Measurements from ENCODE around the gene HLA-E. TPM values are rescaled to one million over a fixed set of nuclear protein-coding genes. Genes with fewer than 3 reads are reported as not detected.
A peak's percentile ranks its signal among the peaks of the same experiment; 100 is the strongest.
"Not testable (repeated sequence)": the region's sequence is repeated elsewhere in the genome, so short reads cannot be mapped to it uniquely, and the experiment has no call there.

The HLA-E gene
- total and polyA plus RNA-seq, 10 of the 15 experiments (the other 5 are each of a cell fraction or from before 2014, with no cell fraction given): 35.1 to 483 (median 267) TPM

GRCh38 chr6:30526444-30526843, 37.1 kb downstream of the HLA-E start:
- ATAC-seq; H2AFZ ChIP-seq (ENCODE audit: control insufficient read depth, low read depth, low read length); H4K20me1 ChIP-seq (ENCODE audit: control insufficient read depth, insufficient read depth); H3K9me3 ChIP-seq (replicated peaks; ENCODE audit: control insufficient read depth, insufficient read depth, low read length); H3K27ac ChIP-seq (ENCODE audit: control insufficient read depth, insufficient read depth); H3K27me3 ChIP-seq (replicated peaks in 1 of 2; ENCODE audit: control insufficient read depth in 2 of 2, insufficient read depth in 2 of 2, low read length in 1 of 2); BruUV-seq (replicated peaks); intact Hi-C loops (cut with micrococcal nuclease; ENCODE audit: unreplicated experiment); H3K4me2 ChIP-seq (ENCODE audit: control insufficient read depth, insufficient read depth); H3K4me3 ChIP-seq; FAIRE-seq; H3K9ac ChIP-seq (ENCODE audit: control insufficient read depth, insufficient read depth, low read length); H3K36me3 ChIP-seq (ENCODE audit: control insufficient read depth in 2 of 2, insufficient read depth in 2 of 2, low read length in 1 of 2); H3K79me2 ChIP-seq (ENCODE audit: control insufficient read depth, insufficient read depth, low read length); in situ Hi-C loops (cut with MboI); DNase-seq (ENCODE audit: low read depth, low spot score): not testable (repeated sequence)
- RAD21 ChIA-PET (ENCODE audit: unreplicated experiment): interaction anchor here (1.4 to 4.0 kb wide), 2 partner anchors 9 to 17 kb away, joined by 4 to 30 read pairs; no protein-coding TSS in a partner anchor
- POLR2A ChIA-PET: interaction anchor here (1.8 kb wide), 1 partner anchor 29 kb away, joined by 5 read pairs; no protein-coding TSS in a partner anchor
- 98% methylated on average over 2 of the region's 3 CpGs for WGBS (ENCODE audit: insufficient coverage, insufficient replicate concordance, low lambda C conversion rate, missing lambda C conversion rate)
- TF ChIP-seq ZNF217 (IDR thresholded peaks at IDR 0.05): 0 out of 2 replicates have a peak, but pooled peaks have one; percentile 28
- SMC1A ChIA-PET (ENCODE audit: uncharacterized antibody, unreplicated experiment): interaction anchor here (0.6 to 7.4 kb wide), 5 partner anchors 10 to 209 kb away, joined by 3 to 69 read pairs (median 4); no protein-coding TSS in a partner anchor
- H3K4me1 ChIP-seq (ENCODE audit: control insufficient read depth, insufficient read depth, low read length): peaks cover 30% of the 10 kb centered on the region
- CTCF ChIA-PET: interaction anchor here (0.8 to 7.5 kb wide), 4 partner anchors 9 to 73 kb away, joined by 3 to 199 read pairs (median 6); no protein-coding TSS in a partner anchor

GRCh38 chr6:30529349-30529875, 40.1 kb downstream of the HLA-E start:
- DNase-seq (ENCODE audit: low read depth, low spot score) (peak; percentile 74), ATAC-seq (peak; percentile 79)
- CTCF ChIA-PET: interaction anchor here (0.7 to 7.5 kb wide), 10 partner anchors 13 to 46 kb away, joined by 3 to 199 read pairs (median 8); no protein-coding TSS in a partner anchor
- H3K9me3 ChIP-seq (replicated peaks; ENCODE audit: control insufficient read depth, insufficient read depth, low read length); H3K9ac ChIP-seq (ENCODE audit: control insufficient read depth, insufficient read depth, low read length); H3K27me3 ChIP-seq (replicated peaks in 1 of 2; ENCODE audit: control insufficient read depth in 2 of 2, insufficient read depth in 2 of 2, low read length in 1 of 2); H3K36me3 ChIP-seq (ENCODE audit: control insufficient read depth in 2 of 2, insufficient read depth in 2 of 2, low read length in 1 of 2); BruUV-seq (replicated peaks); H4K20me1 ChIP-seq (ENCODE audit: control insufficient read depth, insufficient read depth); H3K79me2 ChIP-seq (ENCODE audit: control insufficient read depth, insufficient read depth, low read length); H3K4me3 ChIP-seq; FAIRE-seq; in situ Hi-C loops (cut with MboI): not testable (repeated sequence)
- SMC1A ChIA-PET (ENCODE audit: uncharacterized antibody, unreplicated experiment): interaction anchor here (0.9 to 7.4 kb wide), 10 partner anchors 12 to 45 kb away, joined by 3 to 123 read pairs (median 10); no protein-coding TSS in a partner anchor
- 41% methylated on average over 17 of the region's 17 CpGs for WGBS (ENCODE audit: insufficient coverage, insufficient replicate concordance, low lambda C conversion rate, missing lambda C conversion rate)
- Histone ChIP-seq H3K4me2 (ENCODE audit: control insufficient read depth, insufficient read depth) (peak overlapping the region; percentile 59), H2AFZ (ENCODE audit: control insufficient read depth, low read depth, low read length) (peak overlapping the region; percentile 22; the same call in 1 of the 2 replicates), H3K27ac (ENCODE audit: control insufficient read depth, insufficient read depth) (peak overlapping the region; percentile 80), H3K4me1 (ENCODE audit: control insufficient read depth, insufficient read depth, low read length) (peaks cover 33% of the 10 kb centered on the region)
- intact Hi-C loops (cut with micrococcal nuclease; ENCODE audit: unreplicated experiment): loop anchor here (2.0 kb wide), 1 partner anchor 21 kb away; no protein-coding TSS in a partner anchor
- POLR2A ChIA-PET: interaction anchor here (0.6 to 2.4 kb wide), 14 partner anchors 11 to 85 kb away, joined by 3 to 13 read pairs (median 4); no protein-coding TSS in a partner anchor
- RAD21 ChIA-PET (ENCODE audit: unreplicated experiment): interaction anchor here (0.6 to 5.2 kb wide), 14 partner anchors 11 to 384 kb away, joined by 3 to 77 read pairs (median 4); partner anchors contain the start of gene MRPS18B
- peak; percentile 10 to 44; a peak in 1 of 4 replicates for TF ChIP-seq EP300 (IDR thresholded peaks at IDR 0.05; ENCODE audit: borderline replicate concordance in 1 of 2, control insufficient read depth in 1 of 2, low read depth in 2 of 2, low read length in 2 of 2)
- TF ChIP-seq IRF4 (IDR thresholded peaks at IDR 0.05; ENCODE audit: low read depth, low read length): peak; percentile 61; the same call in 1 of the 2 replicates
- TF ChIP-seq NBN (IDR thresholded peaks at IDR 0.05): peak; percentile 86
- TF ChIP-seq DPF2 (IDR thresholded peaks at IDR 0.05): peak; percentile 68
- 0 out of 2 replicates have a peak, but pooled peaks have one; percentile 30 for TF ChIP-seq JUND (IDR thresholded peaks at IDR 0.05; ENCODE audit: low read depth, low read length)
- TF ChIP-seq ZBED1 (IDR thresholded peaks at IDR 0.05; ENCODE audit: borderline replicate concordance): peak; percentile 37; the same call in 1 of the 2 replicates
- peak; percentile 62 for TF ChIP-seq MTA2 (IDR thresholded peaks at IDR 0.05; ENCODE audit: low read depth)
- TF ChIP-seq, protein P1, sequence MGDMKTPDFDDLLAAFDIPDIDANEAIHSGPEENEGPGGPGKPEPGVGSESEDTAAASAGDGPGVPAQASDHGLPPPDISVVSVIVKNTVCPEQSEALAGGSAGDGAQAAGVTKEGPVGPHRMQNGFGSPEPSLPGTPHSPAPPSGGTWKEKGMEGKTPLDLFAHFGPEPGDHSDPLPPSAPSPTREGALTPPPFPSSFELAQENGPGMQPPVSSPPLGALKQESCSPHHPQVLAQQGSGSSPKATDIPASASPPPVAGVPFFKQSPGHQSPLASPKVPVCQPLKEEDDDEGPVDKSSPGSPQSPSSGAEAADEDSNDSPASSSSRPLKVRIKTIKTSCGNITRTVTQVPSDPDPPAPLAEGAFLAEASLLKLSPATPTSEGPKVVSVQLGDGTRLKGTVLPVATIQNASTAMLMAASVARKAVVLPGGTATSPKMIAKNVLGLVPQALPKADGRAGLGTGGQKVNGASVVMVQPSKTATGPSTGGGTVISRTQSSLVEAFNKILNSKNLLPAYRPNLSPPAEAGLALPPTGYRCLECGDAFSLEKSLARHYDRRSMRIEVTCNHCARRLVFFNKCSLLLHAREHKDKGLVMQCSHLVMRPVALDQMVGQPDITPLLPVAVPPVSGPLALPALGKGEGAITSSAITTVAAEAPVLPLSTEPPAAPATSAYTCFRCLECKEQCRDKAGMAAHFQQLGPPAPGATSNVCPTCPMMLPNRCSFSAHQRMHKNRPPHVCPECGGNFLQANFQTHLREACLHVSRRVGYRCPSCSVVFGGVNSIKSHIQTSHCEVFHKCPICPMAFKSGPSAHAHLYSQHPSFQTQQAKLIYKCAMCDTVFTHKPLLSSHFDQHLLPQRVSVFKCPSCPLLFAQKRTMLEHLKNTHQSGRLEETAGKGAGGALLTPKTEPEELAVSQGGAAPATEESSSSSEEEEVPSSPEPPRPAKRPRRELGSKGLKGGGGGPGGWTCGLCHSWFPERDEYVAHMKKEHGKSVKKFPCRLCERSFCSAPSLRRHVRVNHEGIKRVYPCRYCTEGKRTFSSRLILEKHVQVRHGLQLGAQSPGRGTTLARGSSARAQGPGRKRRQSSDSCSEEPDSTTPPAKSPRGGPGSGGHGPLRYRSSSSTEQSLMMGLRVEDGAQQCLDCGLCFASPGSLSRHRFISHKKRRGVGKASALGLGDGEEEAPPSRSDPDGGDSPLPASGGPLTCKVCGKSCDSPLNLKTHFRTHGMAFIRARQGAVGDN (IDR thresholded peaks at IDR 0.05): peak; percentile 90
- peak; percentile 12; the same call in 1 of the 2 replicates for TF ChIP-seq YY1 (IDR thresholded peaks at IDR 0.05; ENCODE audit: low read depth, low read length)
- TF ChIP-seq IKZF2 (IDR thresholded peaks at IDR 0.05): peak; percentile 96 to 97

Data from GM12878 (cell line).